Ecto neural progenitor cell (in vitro differentiated cells): Measurements from ENCODE around the gene IL22RA2.
"Not testable (repeated sequence)": the region's sequence is repeated elsewhere in the genome, so short reads cannot be mapped to it uniquely, and the experiment has no call there.

Experiments used
- DNase-seq: peaks from one replicate; pipeline ENCODE4 v3.0.0-alpha.2; 2018; ENCODE audit warnings: low spot score

The IL22RA2 gene, protein sequence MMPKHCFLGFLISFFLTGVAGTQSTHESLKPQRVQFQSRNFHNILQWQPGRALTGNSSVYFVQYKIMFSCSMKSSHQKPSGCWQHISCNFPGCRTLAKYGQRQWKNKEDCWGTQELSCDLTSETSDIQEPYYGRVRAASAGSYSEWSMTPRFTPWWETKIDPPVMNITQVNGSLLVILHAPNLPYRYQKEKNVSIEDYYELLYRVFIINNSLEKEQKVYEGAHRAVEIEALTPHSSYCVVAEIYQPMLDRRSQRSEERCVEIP

GRCh38 chr6:137173501-137173900 lies at the start of gene IL22RA2:
Gene IL22RA2 (minus strand): TSS chr6:137173644. CDS start chr6:137161749, 11,895 bp downstream.
- DNase-seq = no peak

GRCh38 chr6:137222381-137222780 lies 48.9 kb upstream of the IL22RA2 start:
- no peak for DNase-seq

DNA sequence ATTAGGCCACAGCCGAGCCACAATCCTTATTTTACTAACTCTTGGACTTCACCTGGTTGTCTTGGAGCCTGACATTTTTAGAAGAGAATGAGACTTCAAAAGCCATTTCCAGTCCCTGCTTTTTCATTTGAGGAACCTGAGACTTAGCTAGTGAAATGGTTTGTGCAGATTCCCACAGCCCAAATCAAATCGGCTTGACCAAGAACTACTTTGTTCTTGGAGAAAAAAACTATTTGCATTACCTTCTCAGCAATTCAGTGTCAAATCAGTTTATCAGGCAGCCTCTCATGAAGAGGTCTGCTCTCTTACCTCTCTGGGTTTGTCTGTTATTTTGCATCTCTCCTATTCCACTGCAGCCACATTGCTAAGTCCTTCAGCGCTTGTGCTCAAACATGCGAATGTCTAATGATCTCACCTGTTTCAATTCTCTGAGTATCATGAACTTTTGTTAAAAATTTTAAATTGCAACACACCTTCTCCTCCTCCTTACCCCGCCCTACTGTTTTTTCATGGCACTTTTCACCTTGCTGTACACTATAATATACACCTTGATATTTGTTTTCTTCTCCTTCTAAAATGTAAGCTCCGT lies 46.3 kb upstream of the IL22RA2 start:
- no peak for DNase-seq

DNA sequence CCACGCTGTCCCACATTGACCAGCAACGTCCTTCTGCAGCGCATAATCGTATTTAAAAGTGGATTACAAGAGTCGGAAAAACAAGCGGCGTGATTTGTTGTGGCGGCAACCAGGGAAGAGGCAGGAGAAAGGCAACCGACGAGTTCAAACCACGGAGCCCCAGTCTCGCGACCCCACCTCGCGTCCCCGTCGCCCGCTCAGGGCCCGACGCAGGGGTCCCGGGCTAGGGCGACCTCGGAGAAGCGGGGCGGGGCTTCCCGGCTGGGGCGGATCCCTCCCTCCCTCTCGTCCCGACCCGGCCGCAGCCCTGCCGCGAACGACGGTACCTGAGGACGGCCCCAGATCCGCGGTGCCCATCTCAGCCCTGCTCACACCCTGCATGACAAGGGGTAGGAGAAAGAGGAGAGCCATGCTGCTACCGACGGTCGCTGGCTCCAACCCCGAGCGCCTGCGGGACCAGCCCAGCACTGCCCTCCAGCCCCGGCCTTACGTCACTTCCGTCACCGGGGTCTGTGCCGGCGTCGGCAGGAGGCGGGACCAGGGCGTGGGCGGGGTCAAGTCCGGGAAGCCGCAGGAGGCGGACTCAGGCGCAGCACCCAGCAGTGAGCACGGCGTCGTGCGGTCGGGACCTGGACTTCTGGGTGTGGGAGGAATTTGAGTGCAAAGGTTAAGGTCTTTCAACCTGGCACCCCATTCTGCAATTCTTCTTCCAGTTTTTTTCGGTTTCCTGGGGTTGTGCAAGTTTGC lies 45.6 kb upstream of the IL22RA2 start, which contains the start of gene IFNGR1:
Gene IFNGR1 (minus strand): TSS at position 469 of the 747 bp plus-strand sequence. CDS start 58 bp downstream, at position 411.
- peak; percentile 95 for DNase-seq

GRCh38 chr6:137218473-137218916 lies 45.1 kb upstream of the IL22RA2 start:
- no peak for DNase-seq

DNA sequence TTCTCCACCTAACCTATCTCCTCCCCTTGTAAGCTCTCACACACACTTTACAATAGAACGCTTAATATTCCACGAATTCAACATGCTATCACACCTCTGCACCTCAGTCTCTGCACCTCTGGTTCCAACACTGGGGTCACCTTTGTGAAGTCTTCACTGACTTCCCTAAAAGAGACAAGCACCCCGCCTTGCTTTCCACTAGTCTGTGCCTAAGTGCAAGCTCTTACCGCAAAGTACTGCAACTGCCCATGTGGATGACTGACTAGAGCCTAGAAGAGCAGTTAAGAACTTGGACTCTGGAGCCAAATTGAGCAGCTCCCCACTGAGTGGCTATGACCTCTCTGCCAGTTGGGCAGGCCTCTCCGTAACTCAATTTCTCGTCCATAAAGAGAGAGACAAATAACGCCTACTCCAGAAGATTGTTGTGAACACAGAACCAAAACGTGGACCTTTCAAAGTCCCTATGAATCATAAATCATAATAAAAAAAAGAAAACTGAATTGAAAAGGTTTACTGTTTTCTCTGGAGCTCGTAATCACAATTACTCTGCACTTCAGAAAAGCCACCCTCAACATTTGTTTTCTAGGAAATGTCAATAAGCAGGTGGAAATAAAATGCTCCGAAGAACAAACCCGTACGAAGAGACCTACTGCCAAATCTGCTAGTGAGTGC lies 44.5 kb upstream of the IL22RA2 start:
- no peak for DNase-seq

DNA sequence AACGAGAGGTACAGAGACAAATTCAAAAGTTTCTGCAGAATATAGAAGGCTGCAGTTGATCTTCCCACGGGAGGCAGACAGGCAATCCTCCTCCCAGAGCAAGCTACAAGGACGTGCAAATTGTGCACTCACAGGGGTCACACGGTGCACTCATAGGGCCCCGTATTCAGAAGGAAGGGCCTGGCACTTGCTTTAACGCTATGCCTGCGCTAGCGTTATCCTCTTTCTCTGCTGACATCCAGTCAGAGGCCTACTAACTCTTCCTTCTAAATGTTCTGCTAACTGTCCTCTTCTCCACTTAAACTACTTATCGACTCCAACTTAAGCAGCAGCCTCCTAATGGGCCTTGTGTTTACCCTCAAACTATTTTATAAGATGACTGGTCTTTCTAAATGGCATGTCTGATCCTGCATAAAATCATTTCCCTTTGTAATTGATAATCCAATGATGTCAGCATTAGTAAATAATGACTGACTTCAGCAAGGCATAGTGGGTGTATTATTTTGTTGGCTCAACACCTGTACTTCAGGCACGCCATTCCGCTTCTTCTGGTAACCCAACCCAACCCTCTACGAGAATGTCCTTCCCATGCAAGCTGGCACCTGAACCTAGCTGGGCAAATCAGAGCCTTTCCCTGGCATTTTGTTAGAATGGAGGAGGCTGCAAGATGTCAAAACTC lies 43.6 kb upstream of the IL22RA2 start:
- DNase-seq = no peak

DNA sequence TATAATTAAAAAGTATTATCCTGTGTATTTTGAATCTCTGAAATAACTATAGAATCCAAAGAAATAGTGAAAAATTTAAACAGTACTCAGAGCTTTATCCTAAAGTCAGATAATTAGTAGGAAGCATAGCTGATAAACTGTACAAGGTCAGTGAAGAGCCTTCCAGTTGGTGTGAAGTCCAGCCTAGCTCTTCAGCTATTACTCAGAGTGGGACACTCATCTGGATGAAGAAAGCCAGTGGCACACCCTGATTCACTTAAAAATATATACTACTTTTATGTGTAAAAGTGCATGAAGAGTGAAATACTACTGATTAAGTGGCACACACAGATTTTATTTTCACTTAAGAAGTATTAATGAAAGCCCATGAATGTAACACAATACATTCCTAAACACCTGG lies 42.7 kb upstream of the IL22RA2 start:
- no peak for DNase-seq

- not testable (repeated sequence) for DNase-seq
Observed at GRCh38 chr6:137215630-137216029, 42.2 kb upstream of the IL22RA2 start.

GRCh38 chr6:137214931-137215330 lies 41.5 kb upstream of the IL22RA2 start:
- no peak for DNase-seq

DNA sequence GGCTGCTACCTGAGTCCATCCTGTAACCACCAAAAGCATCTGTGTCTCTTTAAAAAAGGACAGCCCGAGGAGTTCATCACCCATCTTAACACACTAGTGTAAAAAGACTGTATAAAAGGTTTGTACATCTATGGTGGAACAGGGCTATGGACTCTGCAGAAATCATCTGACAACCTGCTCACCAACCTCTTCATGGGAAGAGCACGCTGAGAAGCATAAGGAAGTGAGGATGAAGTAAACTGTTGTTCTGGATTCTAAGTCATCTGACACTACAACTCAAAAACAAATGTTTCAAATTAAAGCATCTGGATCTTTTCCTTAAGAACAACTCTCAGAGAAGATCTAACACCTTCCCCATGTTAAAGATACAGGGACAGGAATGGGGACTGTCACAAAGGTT lies 40.4 kb upstream of the IL22RA2 start:
- no peak for DNase-seq

- no peak for DNase-seq
Observed at GRCh38 chr6:137213331-137213740, 39.9 kb upstream of the IL22RA2 start.

DNA sequence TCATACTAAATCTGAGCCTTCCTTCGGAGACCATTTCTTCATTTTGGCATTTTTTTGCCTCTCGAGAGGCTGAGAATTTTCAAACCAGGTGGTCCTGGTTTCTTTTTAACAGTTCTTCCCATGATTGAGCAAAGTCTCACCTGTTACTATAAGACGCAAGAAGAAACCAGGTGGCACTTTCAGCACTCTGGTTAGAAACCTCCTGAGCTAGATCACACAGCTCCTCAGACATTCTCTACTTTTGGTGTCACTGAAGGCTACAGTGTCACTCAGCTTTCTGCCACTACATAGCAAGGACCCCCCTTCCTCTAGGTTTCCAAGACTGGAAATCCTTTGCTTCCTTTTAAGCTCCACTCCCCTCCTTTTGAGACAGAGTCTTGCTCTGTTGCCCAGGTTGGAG lies 38.5 kb upstream of the IL22RA2 start:
- DNase-seq = no peak

DNA sequence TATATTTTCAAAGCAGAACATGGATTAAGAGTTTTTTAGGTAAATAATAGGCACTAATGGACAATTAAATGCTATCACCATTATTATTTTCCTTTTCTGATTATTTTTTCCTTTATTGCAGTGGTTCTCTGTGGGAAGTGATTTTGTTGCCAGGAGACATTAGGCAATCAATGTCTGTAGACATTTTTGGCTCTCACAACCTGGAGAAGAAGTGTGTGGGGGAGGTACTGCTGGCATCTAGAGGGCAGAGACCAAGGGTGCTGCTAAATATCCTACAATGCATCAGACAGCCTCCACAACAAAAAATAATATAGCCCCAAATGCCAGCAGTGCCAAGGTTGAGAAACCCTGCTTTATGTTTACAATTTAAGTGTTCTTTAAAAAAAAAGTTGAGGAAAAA lies 37.5 kb upstream of the IL22RA2 start:
- DNase-seq = no peak

- no peak for DNase-seq
Observed at GRCh38 chr6:137208279-137208678, 34.8 kb upstream of the IL22RA2 start.

- DNase-seq = not testable (repeated sequence)
Observed at GRCh38 chr6:137207457-137207856, 34.0 kb upstream of the IL22RA2 start.

DNA sequence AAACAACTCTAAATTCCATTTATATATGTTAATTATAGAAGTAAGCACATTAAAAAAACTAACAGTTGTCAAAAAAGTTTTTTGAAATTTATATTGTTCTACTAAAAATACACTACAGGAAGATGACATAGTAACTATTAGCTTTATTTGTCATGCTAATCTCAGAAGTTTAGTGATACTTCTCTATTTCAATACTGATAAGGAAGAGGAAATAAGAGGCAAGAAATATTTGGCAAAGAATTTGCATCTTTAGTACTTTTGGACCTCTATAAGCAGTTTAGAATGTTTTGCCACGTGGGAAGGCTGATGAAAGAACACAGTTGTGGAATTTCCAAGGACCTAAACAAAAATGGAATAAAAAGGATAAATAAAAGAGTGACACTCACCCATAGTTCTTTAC lies 33.1 kb upstream of the IL22RA2 start:
- no peak for DNase-seq

GRCh38 chr6:137203256-137203655 lies 29.8 kb upstream of the IL22RA2 start:
- no peak for DNase-seq

GRCh38 chr6:137202078-137202477 lies 28.6 kb upstream of the IL22RA2 start:
- no peak for DNase-seq

DNA sequence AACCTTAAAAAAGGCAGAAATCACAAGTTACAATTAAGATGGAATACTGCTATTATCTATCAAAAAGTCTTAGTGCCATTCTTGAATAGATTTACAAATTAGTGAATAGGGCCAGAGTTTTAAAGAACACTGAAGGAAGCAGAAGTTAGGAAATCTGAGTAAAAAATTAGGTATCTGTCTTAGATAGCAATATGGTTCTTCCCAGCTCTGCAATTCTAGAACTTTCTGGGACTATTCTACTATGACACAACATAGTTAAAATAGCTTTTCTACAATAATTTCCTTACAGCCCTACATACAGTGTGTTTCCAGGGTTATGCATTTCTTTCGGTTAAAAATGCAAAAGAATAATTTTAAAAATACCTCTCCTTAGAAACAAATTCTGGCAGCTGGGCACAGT lies 27.6 kb upstream of the IL22RA2 start:
- DNase-seq = no peak

DNA sequence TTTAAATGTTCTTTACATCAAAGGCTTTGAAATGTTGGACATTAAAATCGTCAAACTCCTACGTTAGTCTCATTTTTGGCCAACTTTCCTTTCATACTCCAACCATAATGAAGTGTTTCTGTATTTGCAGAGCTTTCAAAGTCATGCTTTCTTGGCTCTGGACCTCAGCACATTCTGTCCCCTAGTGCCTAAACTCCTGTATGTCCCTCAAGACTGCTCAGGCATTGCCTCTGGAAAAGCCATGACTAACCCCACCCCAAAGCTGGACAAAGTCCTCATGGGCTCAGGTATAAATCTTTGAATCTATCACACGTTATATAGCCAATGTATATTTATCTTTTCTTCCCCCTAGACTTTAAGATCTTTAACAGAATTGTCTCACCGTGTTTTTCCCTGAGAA lies 26.8 kb upstream of the IL22RA2 start:
- DNase-seq = no peak
